IPS-20b (cell line): Measurements from ENCODE around the gene ANO3.

Source experiments
- H3K27ac ChIP-seq: one replicate; pipeline ENCODE4 v1.5.1; 2013; ENCODE audit warnings: low read length
- H3K27me3 ChIP-seq: 2 replicates; pipeline ENCODE4 v1.6.1; 2013; ENCODE audit warnings: mild to moderate bottlenecking, low read length, inconsistent platforms; ENCODE audit not compliant: insufficient read depth
- H3K36me3 ChIP-seq: 2 replicates; pipeline ENCODE4 v1.6.1; 2013; ENCODE audit warnings: low read depth, mild to moderate bottlenecking, inconsistent platforms, low read length, moderate library complexity; ENCODE audit not compliant: insufficient read depth
- H3K4me1 ChIP-seq: 2 replicates; pipeline ENCODE4 v1.6.1; 2013; ENCODE audit warnings: mild to moderate bottlenecking, control low read depth, inconsistent platforms, low read length, moderate library complexity; ENCODE audit not compliant: insufficient read depth
- H3K4me3 ChIP-seq: 2 replicates; pipeline ENCODE4 v1.5.1; 2013; ENCODE audit warnings: mild to moderate bottlenecking, low read length, inconsistent platforms
- H3K9ac ChIP-seq: 2 replicates; pipeline ENCODE4 v1.6.1; 2013; ENCODE audit warnings: low read depth, mild to moderate bottlenecking, inconsistent platforms, low read length, moderate library complexity
- H3K9me3 ChIP-seq: 2 replicates; pipeline ENCODE4 v1.6.1; 2013; ENCODE audit warnings: mild to moderate bottlenecking, low read depth, low read length, inconsistent platforms; ENCODE audit not compliant: insufficient read depth

ANO3 gene

GRCh38 chr11:26465274-26465673 lies 133.3 kb downstream of the ANO3 start:
- Histone ChIP-seq H3K4me3 (no peak overlapping the region), H3K27ac (no peak overlapping the region), H3K27me3 (no peaks in the 10 kb centered on the region), H3K4me1 (no peaks in the 10 kb centered on the region), H3K9me3 (no peaks in the 10 kb centered on the region), H3K36me3 (no peaks in the 10 kb centered on the region), H3K9ac (no peak overlapping the region)

- H3K27ac ChIP-seq = no peak overlapping the region
- no peaks in the 10 kb centered on the region for H3K9me3 ChIP-seq
Observed at GRCh38 chr11:26467506-26467905, 135.6 kb downstream of the ANO3 start.

DNA sequence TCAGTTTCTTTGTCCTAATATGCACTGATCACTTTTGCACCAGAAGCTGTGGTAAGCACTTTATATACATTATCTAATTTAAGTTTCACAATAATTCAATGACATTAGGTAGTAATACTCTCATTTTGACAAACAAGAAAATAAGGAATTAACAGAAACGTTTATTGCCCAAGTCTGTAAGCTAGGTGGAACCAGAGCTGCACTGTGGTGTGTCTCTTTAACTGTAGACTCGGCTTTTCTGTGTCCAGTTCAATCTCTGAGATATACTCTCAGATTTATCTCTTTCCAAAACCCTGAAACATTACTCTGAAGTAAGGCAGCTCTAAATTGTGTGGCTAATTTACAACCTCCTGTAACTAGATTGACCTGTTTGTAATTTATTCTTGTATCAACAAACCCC lies 139.1 kb downstream of the ANO3 start:
- Histone ChIP-seq H3K27ac (no peak overlapping the region), H3K9ac (no peak overlapping the region), H3K36me3 (no peaks in the 10 kb centered on the region), H3K4me3 (no peak overlapping the region), H3K9me3 (no peaks in the 10 kb centered on the region), H3K27me3 (no peaks in the 10 kb centered on the region), H3K4me1 (no peaks in the 10 kb centered on the region)

More at GRCh38 chr11:26467506-26467905, 135.6 kb downstream of the ANO3 start:
- Histone ChIP-seq H3K4me1 (no peaks in the 10 kb centered on the region), H3K9ac (no peak overlapping the region), H3K4me3 (no peak overlapping the region), H3K36me3 (no peaks in the 10 kb centered on the region), H3K27me3 (no peaks in the 10 kb centered on the region)

DNA sequence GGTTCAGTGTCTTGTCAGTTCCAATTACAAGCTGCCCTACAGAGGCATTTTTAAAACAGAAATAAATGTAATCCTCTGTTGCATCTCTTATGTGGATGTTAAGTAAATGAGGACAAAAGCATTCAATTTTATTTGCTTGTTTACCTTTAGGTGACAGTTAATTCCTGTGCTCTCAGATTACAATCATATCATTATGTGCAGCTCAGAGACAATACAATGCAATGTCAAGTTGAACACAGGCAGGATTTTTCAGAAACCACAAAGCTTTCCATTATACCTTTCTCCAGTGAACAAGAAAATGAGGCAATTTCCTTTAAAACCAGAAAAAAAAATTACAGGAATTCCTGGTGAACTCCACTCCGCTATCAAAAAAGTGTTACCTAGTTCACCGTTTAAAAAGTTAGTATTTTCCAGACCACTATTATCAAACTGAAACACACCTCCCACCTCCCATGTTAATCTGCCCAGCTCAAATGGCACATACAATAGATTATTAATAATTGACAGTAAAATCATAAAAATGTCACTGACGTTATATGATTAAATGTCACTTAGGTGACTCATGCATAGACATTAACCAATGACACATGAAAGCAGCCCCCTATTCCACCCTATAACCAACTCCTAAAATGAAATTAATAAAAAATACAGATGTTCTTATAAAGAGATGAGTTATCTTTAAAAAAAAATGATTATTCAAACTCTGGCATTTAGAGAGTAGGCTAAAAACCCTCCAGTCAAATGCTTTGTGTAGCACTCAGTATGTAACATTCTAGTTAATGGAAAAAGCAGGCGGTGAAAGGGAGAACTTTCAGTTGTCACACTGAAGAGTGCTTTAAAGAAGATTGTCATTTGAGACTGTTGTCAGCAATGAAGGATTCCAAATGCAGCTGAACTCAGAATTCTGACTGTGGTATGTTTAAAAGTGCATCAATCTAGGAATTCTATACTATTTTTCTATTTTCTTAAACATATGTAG lies 141.6 kb downstream of the ANO3 start:
- Histone ChIP-seq H3K9me3 (no peaks in the 10 kb centered on the region), H3K36me3 (no peaks in the 10 kb centered on the region), H3K27me3 (no peaks in the 10 kb centered on the region), H3K27ac (no peak overlapping the region), H3K9ac (no peak overlapping the region), H3K4me1 (no peaks in the 10 kb centered on the region), H3K4me3 (no peak overlapping the region)

DNA sequence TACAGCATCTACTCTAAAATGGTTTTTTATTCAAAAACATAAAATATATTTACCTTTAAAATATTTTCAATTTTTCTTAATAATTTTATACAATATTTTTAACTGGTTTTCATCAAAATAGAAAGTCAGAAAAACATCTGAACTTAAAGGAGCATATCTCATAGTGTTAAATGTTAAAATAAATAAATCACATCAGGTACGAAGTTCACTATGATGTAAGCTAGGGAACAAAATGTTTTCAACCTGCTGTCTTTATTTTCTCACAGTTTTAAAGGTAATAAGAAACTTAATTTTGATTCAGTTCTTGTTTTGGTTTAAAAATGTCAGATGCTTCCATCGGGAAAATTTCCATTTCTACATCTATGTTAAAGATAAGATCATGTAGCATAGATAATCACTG lies 142.5 kb downstream of the ANO3 start:
- Histone ChIP-seq H3K4me1 (no peaks in the 10 kb centered on the region), H3K9me3 (no peaks in the 10 kb centered on the region), H3K27me3 (no peaks in the 10 kb centered on the region), H3K27ac (no peak overlapping the region), H3K9ac (no peak overlapping the region), H3K36me3 (no peaks in the 10 kb centered on the region), H3K4me3 (no peak overlapping the region)

DNA sequence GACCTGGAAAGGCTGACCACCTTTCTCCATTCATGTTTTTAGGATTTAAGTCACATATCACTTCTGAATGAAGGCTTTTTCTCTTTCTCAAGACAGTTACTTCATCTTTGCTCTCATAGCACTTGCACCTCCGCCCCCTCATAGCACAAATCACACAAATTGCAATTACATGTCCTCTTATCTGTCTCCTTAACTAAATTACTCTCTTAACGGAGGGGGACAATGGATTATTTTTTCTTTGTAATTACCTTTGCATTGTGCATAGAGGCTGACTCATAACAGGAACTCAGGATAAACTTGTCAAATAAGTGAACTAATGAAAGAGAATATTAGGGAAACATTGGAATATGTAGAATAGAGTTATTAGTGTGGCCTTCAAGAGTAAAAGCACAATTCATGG lies 145.5 kb downstream of the ANO3 start:
- no peak overlapping the region for H3K9ac ChIP-seq
- no peaks in the 10 kb centered on the region for H3K27me3 ChIP-seq
- no peak overlapping the region for H3K4me3 ChIP-seq
- no peak overlapping the region for H3K27ac ChIP-seq
- no peaks in the 10 kb centered on the region for H3K9me3 ChIP-seq
- no peaks in the 10 kb centered on the region for H3K4me1 ChIP-seq
- H3K36me3 ChIP-seq = no peaks in the 10 kb centered on the region

- Histone ChIP-seq H3K9ac (no peak overlapping the region), H3K27ac (no peak overlapping the region), H3K9me3 (no peaks in the 10 kb centered on the region), H3K4me3 (no peak overlapping the region), H3K4me1 (no peaks in the 10 kb centered on the region), H3K27me3 (no peaks in the 10 kb centered on the region), H3K36me3 (no peaks in the 10 kb centered on the region)
Observed at GRCh38 chr11:26478710-26479109, 146.8 kb downstream of the ANO3 start.

GRCh38 chr11:26480041-26480440 lies 148.1 kb downstream of the ANO3 start:
- Histone ChIP-seq H3K27ac (no peak overlapping the region), H3K9ac (no peak overlapping the region), H3K4me3 (no peak overlapping the region), H3K36me3 (no peaks in the 10 kb centered on the region), H3K27me3 (no peaks in the 10 kb centered on the region), H3K4me1 (no peaks in the 10 kb centered on the region), H3K9me3 (peaks cover 6% of the 10 kb centered on the region; the same call in 1 of the 2 replicates)

DNA sequence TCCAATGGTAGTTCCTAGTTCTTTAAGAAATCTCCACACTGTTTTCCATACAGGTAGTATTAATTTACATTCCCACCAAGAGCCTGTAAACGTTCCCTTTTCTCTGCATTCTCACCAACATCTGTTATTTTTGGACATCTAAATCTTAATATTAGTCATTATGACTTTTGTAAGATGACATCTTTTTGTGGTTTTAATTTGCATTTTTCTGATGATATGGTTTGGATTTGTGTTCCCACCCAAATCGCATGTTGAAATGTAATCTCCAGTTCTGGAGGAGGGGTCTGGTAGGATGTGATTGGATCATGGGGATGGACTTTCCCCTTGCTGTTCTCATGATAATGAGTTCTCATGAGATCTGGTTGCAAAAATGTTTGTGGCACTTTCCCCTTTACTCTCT lies 151.2 kb downstream of the ANO3 start:
- Histone ChIP-seq H3K9me3 (peaks cover 12% of the 10 kb centered on the region; the same call in 1 of the 2 replicates), H3K27me3 (no peaks in the 10 kb centered on the region), H3K36me3 (no peaks in the 10 kb centered on the region), H3K4me3 (no peak overlapping the region), H3K4me1 (no peaks in the 10 kb centered on the region), H3K9ac (no peak overlapping the region), H3K27ac (no peak overlapping the region)

DNA sequence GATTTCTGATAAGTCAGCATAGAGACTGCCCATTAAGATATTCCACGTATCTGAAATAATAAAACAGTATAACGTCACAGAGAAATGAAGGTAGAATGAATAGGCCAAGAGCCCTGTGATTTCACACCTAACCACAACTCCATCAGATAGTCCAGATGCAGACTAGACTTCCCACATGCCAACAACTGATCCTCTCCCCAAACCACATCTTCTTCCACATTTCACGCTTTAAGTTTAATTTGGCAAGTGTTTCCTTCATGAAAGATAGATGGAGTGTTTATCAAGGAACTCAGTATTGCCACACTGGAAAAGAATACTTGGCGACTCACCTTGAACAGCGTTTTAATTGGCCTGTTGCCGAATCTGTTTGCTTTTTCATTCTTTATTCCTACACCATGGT lies 158.6 kb downstream of the ANO3 start:
- H3K4me1 ChIP-seq = no peaks in the 10 kb centered on the region
- H3K9me3 ChIP-seq = peaks cover 8% of the 10 kb centered on the region
- H3K27ac ChIP-seq = no peak overlapping the region
- H3K9ac ChIP-seq = no peak overlapping the region
- no peaks in the 10 kb centered on the region for H3K36me3 ChIP-seq
- no peaks in the 10 kb centered on the region for H3K27me3 ChIP-seq
- no peak overlapping the region for H3K4me3 ChIP-seq

DNA sequence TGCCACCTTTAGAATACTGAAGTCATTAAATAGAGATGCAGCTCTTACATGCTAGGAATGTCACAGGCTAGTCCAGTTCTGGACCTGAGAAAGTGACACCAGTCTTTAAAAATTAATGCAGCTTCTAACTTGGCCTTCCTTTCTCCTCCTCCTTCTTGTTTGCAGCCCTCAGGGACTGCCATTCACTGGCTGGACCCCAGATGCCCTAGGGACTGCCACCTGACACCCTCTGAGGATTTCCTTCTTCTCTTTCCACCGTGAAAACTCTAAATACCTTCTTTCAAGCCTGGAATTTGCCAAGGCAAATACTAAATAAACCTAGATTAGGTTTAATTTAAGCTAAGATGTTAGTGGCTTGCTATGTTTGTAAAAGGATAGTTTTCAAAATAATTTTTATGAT lies 161.7 kb downstream of the ANO3 start:
- Histone ChIP-seq H3K4me1 (no peaks in the 10 kb centered on the region), H3K9me3 (peaks cover 7% of the 10 kb centered on the region)

DNA sequence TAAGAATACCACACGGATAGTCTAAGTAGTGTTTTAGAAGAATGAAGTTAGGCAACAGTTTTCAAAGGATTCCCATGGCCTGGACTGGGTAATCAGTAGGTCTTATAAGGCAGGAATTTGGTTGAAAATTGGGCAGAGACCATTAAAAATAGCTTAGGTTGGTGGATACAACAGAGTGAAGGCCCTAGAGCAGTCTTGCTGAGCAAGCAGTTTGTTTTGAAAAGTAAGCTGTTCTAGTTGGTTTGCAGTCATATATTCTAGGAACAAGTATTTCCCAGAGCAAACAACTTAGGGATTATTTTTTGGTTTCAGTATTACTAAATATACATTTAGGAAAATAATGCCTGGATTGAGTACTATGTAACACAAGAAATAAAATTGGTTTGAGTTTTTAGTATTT lies 175.3 kb downstream of the ANO3 start:
- Histone ChIP-seq H3K27ac (no peak overlapping the region), H3K4me1 (no peaks in the 10 kb centered on the region), H3K9ac (no peak overlapping the region), H3K4me3 (no peak overlapping the region), H3K36me3 (no peaks in the 10 kb centered on the region), H3K27me3 (no peaks in the 10 kb centered on the region), H3K9me3 (no peaks in the 10 kb centered on the region)

More for the DNA sequence above, 161.7 kb downstream of the ANO3 start:
- Histone ChIP-seq H3K9ac (no peak overlapping the region), H3K36me3 (no peaks in the 10 kb centered on the region), H3K4me3 (no peak overlapping the region), H3K27ac (no peak overlapping the region), H3K27me3 (no peaks in the 10 kb centered on the region)
